Esophagus squamous epithelium (tissue), 4 donors: ENCODE data around the gene IL27RA.

Experiments
- CTCF ChIP-seq, 6 experiments: fragments of 450-650 bp in 4 of 6; fragments of 200-600 bp in 2 of 6; sonication (generic) in 2 of 6; IDR thresholded peaks; one replicate each; pipeline ENCODE4 v1.5.1; 2016 to 2019; ENCODE audit warnings: antibody characterized with exemption in 6 of 6, mild to moderate bottlenecking in 4 of 6, moderate library complexity in 4 of 6
- POLR2A ChIP-seq, 4 donors: fragments of 450-650 bp; IDR thresholded peaks; one replicate each; pipeline ENCODE4 v1.6.1; 2017; ENCODE audit warnings: antibody characterized with exemption in 4 of 4, mild to moderate bottlenecking in 4 of 4, moderate library complexity in 3 of 4

DNA sequence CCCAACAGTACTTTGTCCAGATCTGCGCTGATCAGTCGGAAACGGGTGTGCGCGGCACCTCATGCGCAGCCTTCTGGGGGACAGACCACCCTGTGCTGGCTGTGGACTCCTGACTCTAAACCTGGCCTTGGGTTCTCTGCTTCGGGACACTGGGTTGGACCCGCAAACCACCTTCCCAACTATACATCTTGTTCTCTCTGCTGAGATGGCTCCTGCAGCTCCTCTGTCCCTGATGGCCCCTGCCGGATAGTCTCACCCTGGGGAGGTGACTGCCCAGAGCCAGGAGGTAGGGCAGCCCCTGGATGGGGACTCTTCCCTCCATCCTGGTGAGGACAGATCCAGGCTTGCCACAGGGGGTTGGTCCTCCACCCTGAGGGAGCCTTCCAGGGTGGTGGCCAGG is 48.8 kb upstream of the IL27RA start:
- no peak for TF ChIP-seq CTCF (IDR thresholded peaks at IDR 0.05)
- TF ChIP-seq POLR2A (IDR thresholded peaks at IDR 0.05), result no peak
